PC-3 (cell line): ENCODE measurements around the gene PREPL.

Experiments
- EZH2phosphoT487 ChIP-seq: fragments of 300-600 bp; sonication (generic); IDR thresholded peaks from 2 replicates; pipeline ENCODE4 v1.6.1; 2018; ENCODE audit warnings: mild to moderate bottlenecking, antibody characterized with exemption, low read length, borderline replicate concordance
- TF ChIP-seq, protein P1 (sequence below): fragments of 300-600 bp; sonication (generic); conservative IDR thresholded peaks from 2 replicates; pipeline ENCODE4 v1.5.1; 2017; ENCODE audit warnings: antibody characterized with exemption, low read depth, mild to moderate bottlenecking, low read length

DNA sequence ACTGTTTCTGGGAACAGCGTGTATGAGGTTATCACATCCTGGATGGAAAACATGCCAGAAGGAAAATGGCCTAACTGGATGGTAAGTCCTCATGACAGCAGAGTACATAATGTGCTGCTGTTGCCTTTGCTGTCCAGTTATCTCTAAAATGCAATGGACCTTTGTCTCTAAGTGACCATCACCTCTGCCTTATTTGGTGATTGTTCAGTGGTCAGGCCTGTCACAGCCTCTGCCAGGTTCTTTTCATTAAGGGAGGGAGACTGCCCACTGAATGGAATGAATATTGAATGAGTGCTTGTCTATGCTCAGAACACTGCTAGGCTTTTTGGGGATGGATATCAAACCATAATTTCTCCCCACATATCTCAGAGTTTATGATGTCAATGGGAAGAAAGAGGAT lies 57.0 kb downstream of the PREPL start:
- TF ChIP-seq, protein P1, sequence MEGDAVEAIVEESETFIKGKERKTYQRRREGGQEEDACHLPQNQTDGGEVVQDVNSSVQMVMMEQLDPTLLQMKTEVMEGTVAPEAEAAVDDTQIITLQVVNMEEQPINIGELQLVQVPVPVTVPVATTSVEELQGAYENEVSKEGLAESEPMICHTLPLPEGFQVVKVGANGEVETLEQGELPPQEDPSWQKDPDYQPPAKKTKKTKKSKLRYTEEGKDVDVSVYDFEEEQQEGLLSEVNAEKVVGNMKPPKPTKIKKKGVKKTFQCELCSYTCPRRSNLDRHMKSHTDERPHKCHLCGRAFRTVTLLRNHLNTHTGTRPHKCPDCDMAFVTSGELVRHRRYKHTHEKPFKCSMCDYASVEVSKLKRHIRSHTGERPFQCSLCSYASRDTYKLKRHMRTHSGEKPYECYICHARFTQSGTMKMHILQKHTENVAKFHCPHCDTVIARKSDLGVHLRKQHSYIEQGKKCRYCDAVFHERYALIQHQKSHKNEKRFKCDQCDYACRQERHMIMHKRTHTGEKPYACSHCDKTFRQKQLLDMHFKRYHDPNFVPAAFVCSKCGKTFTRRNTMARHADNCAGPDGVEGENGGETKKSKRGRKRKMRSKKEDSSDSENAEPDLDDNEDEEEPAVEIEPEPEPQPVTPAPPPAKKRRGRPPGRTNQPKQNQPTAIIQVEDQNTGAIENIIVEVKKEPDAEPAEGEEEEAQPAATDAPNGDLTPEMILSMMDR: no peak
- TF ChIP-seq EZH2phosphoT487: no peak
